Stimulated activated CD4-positive, alpha-beta T cell treated with anti-CD3 and anti-CD28 coated beads, Interleukin-2, amount 100 ng/mL, for 4 hours (primary cell): ENCODE data around the gene PDIA4.
"Not testable (repeated sequence)": the region's sequence is repeated elsewhere in the genome, so short reads cannot be mapped to it uniquely, and the experiment has no call there.

ENCODE experiments used
- DNase-seq: peaks from one replicate; pipeline ENCODE4 v3.0.0-alpha.2; 2020; ENCODE audit warnings: low read depth

PDIA4 gene

GRCh38 chr7:149036676-149037075, 8.4 kb upstream of the PDIA4 start:
- DNase-seq = no peak

GRCh38 chr7:149031353-149031910, 3.1 kb upstream of the PDIA4 start:
- no peak for DNase-seq

DNA sequence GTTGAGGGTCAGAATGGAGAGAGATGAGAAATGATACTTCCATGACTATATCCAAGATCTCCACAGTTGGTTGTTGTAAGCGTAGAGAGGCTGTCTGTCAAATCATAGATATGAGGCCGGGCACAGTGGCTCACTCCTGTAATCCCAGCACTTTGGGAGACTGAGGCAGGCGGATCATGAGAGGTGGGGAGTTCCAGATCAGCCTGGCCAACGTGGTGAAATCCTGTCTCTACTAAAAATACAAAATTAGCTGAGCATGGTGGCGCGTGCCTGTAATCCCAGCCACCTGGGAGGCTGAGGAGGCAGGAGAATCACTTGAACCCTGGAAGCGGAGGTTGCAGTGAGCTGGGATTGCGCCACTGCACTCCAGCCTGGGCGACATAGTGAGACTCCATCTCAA, 2.1 kb upstream of the PDIA4 start:
- not testable (repeated sequence) for DNase-seq

DNA sequence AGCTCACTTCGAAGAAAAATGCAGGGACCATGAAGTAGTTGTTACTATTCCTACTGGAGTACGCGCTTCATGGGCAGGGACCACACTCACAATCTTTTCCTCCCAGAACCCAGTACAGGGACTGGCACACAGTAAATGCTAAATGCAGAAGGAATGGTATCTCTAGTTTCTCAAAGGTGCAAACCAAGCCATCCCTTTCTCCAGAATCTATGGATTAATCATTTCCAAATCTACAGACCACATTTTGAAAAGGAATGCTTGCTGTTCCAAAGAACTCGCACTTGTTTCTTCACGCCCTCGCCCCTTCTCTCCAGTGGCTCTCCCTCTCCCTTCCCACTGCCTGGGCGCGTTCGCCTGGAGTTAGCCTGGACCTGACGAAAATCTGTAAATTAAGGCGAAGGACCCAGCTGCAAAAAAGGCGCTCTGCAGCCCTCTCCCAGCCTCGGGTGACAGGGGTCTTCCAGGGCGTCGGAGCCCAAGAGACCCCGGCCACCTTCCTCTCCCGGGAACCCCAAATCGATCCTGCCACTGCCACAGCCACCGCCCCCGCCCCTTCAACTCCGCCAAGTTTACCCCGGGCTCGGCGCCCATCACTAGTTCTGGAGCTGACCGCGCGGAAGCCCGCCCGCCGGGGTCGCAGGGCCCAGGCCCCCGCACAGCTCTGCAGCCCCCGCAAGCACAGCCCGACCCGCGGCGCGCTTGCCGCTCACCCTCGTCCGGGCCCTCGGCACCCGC, 527 bp downstream of the PDIA4 start:
- DNase-seq = no peak

DNA sequence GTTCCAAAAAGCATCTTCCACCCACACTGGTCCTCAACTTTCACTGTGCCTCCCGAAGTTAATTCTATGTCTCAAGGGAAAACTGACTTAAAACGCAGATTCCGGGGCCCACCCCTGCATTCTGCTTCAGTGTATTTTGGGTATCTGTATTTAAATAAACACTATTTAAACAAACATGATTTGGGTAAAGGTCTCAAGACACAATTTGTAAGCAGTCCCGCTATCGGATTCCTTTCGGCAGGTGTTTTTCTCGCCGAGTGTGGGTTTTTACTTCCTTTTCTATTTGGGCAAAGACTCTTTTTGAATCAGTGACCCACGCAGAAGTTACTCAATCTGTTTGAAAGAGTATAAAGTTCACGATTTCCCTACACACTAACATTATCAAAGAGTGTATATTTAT, 1.2 kb downstream of the PDIA4 start:
- DNase-seq = no peak

- DNase-seq = no peak
These were observed 4.6 kb downstream of the PDIA4 start for GRCh38 chr7:149023662-149024061.

DNA sequence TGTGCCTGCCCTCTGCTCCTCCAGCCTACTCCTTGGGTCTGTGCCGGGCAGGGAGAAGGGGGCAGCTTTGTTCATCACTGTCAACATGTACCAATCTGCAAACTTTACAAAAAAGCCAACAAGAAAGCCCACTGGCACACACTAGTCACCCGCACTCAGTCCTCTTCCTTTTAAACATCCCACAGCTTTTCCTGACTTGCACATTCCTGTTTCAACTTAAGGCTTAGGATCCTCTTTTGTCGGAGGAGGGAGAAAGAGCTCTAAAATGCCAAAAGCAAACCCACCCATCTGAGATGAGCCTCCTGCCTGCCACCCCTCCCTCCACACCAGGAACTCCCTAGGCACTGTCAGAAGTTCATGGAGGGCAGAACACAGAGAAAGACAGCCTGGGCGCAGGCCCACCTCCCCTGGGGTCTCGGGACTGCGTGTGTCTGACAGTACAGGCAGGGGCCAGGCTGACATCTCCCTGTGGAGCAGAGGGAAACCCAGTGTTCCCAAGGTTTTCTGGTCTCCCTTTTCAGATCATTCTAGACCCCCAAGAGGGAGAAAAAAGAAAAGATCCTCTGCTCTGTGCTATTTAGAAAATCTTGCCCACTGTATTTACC, 5.4 kb downstream of the PDIA4 start:
- no peak for DNase-seq

GRCh38 chr7:149021725-149022062, 6.6 kb downstream of the PDIA4 start:
- DNase-seq = no peak

GRCh38 chr7:149020483-149020882, 7.8 kb downstream of the PDIA4 start:
- no peak for DNase-seq

GRCh38 chr7:149016876-149017275, 11.4 kb downstream of the PDIA4 start:
- no peak for DNase-seq

DNA sequence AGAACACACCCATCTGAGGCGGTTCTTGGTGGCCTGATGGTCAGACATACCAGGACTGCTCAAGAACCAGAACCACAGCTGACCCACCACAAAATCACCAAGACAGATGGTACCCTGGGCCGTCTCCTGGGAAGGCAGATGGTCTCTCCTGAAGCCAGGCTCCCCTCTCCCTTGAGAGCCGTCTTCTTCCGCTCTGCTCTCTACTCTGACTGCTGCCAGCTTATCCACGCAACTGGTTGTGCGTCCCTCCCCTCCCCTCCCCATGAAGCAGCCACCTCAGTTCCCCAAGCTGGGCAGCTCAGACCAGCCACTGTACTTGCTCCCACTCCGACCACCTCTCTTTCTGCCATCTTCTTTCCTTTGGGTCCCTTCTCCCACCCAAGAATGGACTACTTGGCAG, 14.0 kb downstream of the PDIA4 start:
- DNase-seq = no peak

DNA sequence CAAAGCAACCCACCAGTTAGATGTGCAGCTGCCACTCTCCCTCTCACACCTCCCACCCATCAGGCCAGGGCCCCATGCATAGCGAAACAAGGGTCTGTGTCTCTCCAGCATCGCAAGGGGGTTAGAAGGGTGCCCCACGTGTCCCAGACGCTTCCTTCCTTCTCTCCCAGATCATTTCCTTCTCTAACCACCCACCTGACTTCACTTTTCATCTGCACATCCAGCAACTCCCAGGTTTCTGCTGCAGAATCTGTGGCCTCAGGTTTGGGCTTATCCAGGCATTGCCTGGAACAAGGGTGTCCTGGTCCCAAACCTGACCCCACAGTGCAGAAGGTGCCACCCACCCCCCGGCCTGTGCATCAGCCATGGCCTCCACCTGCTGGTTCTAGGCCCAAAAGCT, 14.4 kb downstream of the PDIA4 start:
- DNase-seq = no peak

- not testable (repeated sequence) for DNase-seq
These were observed 15.6 kb downstream of the PDIA4 start for GRCh38 chr7:149012730-149013129.

- no peak for DNase-seq
These were observed 16.8 kb downstream of the PDIA4 start for GRCh38 chr7:149011491-149011890.

DNA sequence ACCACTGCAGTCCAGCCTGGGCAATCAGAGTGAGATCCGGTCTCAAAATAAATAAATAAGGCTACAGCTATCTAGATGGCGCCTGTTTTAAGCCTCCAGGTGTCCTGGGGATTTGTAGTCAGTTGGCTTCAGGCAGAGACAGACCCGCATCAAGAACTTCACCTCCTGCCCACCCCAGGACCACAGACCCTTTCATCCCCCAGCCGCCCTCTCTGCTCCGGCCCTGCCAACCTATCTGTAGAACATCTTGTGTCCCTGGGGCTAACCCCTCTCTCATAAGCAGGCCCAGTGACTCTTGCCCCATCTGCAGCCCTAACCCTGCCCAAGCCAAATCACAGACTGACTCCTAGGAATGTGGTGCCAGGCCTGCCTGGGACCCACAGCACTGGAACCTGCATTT, 17.9 kb downstream of the PDIA4 start:
- no peak for DNase-seq

DNA sequence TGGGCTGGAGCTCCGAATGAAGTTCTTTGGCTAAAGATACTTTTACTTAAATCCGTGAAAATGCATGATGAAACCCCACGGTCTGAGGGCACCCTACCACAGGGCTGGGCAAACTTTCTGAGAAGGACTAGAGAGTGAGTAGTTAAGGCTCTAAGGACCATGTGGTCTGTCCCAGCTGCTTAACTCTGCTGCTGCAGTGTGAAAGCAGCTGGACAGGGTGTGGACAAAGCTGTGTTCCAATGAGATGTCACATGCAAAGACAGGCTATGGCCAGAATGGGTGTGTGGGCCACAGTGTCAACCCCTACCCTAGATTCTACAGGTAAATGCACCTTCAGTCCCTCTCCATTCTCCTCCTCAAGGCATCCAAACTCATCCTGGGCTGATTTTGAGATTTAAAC, 18.8 kb downstream of the PDIA4 start:
- no peak for DNase-seq

DNA sequence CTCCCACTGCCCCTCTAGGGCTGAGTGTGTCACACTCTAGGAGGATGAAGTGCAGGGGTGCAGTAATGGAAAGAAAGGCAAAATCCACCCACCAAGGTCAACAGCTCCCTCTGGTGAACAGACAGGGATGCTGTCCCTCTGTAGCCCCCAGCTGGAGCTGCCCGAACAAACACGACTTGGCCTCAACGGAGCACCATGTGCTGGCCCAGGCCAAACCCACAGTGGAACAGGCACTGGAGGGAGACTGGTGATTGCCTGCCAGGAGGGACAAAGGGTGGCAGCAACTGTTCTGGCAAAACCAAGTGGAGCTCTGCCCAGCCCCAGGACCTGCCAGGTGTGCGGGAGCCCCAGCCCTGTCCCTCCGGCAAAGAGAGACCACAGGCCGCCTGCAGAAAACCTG, 20.7 kb downstream of the PDIA4 start:
- no peak for DNase-seq

DNA sequence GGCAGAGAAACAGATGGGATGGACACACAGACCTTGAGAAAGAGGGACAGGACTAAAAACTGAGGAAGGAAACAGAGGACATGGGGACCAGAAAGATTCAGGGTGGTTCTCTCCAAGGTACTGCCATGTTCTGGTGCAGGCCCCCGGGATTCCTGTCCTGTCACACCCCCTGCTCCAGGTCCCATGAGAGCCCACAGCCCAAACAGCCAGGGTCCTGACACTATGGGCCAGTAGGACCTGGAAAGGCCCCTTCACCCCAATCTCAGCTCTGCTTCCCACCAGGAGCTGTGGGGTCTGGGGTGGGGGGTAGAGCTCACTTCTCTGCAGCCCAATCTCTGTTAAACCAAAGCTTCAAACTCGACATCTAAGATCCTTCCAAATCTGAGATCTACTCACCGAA, 21.2 kb downstream of the PDIA4 start:
- no peak for DNase-seq

DNA sequence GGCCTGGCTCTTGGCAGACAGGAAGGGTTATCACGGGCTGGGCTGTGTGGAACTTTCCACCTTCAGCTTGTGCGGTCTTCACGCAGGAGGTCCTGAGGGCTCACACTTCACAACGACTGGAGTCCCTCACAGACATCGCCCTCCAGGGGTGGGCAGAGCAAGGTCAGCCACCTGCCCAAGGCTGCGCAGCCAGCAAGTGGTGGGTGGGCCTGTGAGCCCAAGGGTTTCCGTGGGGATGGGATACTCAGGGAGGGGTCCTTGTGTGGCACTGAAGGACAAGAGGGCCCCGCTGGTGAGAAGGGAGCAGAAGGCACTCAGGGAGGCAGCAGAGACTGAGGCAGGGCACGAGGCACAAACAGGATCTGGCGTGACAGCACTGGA, 22.0 kb downstream of the PDIA4 start:
- no peak for DNase-seq

DNA sequence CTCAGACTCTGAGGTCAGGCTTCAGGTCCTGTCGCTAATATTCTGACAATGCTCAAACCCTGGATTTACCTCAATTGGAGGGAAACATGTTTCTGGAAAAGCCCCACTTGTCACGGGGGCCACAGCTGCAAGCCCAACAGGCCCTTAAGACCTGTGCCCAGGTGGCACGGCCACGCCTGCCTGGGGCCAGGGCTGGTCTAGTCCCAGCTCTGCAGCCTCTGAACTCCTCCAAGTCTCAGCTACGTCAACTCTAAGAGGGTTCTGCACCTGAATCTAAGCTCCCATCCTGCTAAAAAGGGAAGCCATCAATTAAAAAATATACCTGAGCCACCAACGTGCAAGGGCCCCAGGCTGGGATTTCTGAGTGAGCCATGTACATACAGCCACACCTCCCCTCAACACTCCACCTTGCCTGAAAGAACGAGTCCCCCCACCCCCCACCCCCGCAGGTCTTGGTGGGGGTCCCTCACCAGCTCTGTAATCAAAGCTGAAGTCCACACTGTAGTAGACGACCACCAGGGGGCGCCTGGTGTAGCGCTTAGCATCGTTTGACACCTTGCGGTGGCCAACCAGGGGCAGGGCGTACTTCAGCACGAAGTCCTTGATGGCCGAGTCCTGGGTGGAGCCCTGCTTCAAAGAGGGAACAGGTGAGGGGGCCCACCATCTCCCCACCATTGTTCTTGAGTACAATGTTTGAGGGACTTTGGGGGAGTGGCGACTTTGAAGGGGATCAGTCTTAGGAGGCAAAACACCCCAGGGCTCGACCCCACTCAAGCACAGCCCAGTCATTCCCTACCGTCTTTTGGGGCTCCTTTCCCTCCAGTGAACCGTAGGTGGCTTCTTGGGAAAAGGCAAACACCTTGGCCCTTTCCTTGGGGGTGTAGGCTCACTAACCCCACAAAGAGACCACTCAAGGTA, 22.6 kb downstream of the PDIA4 start:
- peak; percentile 76 for DNase-seq

- DNase-seq = no peak
These were observed 23.6 kb downstream of the PDIA4 start for GRCh38 chr7:149004405-149005370.
